Testis (tissue), 2 donors: ENCODE measurements around the gene ZNF639.

Experiments used
- CTCF ChIP-seq, 3 experiments: fragments of 450-650 bp in 2 of 3; fragments of 200-600 bp in 1 of 3; sonication (generic) in 1 of 3; IDR thresholded peaks; one replicate each; pipeline ENCODE4 v1.5.1; 2016 to 2019; ENCODE audit warnings: antibody characterized with exemption in 3 of 3, mild to moderate bottlenecking in 2 of 3, moderate library complexity in 1 of 3
- POLR2A ChIP-seq: fragments of 450-650 bp; IDR thresholded peaks from one replicate; pipeline ENCODE4 v1.6.1; 2017; ENCODE audit warnings: antibody characterized with exemption, mild to moderate bottlenecking, moderate library complexity

- no peak for TF ChIP-seq CTCF (IDR thresholded peaks at IDR 0.05)
- no peak for TF ChIP-seq POLR2A
Observed at GRCh38 chr3:179281825-179282224, 41.0 kb upstream of the ZNF639 start.
